Measurements from ENCODE around the gene YPEL1.

GRCh38 chr22:21714059-21714770 is 21.4 kb downstream of the YPEL1 start:
- no peak for TF ChIP-seq CTCF (conservative IDR thresholded peaks at IDR 0.05 in 1 of 2, IDR thresholded peaks at IDR 0.05 in 1 of 2; ENCODE audit: extremely low read depth in 1 of 2, insufficient read depth in 1 of 2, low read depth in 1 of 2, low read length in 2 of 2)
- TF ChIP-seq EZH2 (IDR thresholded peaks at IDR 0.05; ENCODE audit: borderline replicate concordance, low read length) = no peak
